H1 (cell line): ENCODE data around the gene TRIM46. TPM values are rescaled to one million over a fixed set of nuclear protein-coding genes. Genes with fewer than 3 reads are reported as not detected.

Experiments
- CTCF ChIA-PET: fragments of 300-600 bp; sonication (Branson Sonifier 250); formaldehyde crosslinking; loops from one replicate; lab custom pipeline; 2021; ENCODE audit not compliant: partially characterized antibody; lab: Charles Lee
- POLR2A ChIA-PET: fragments of 300-600 bp; sonication (Branson Sonifier 250); formaldehyde crosslinking; loops from one replicate; lab custom pipeline; 2021; ENCODE audit warnings: inconsistent platforms; ENCODE audit not compliant: partially characterized antibody; lab: Charles Lee
- DNase-seq, 2 experiments: peaks; one replicate each; pipeline versions ENCODE4 v3.0.0 to v3.0.0-alpha.2; 2010 to 2022; ENCODE audit warnings: low spot score in 2 of 2, low read depth in 1 of 2, mixed read lengths in 1 of 2
- FAIRE-seq: peaks from 2 replicates; lab custom pipeline; 2011; peaks lifted over from hg19 to GRCh38; lab: Jason Lieb, UNC
- H2AFZ ChIP-seq: 2 replicates; pipeline ENCODE4 v1.8.1; 2012; ENCODE audit warnings: low read length, inconsistent platforms
- H2AK5ac ChIP-seq: 2 replicates; pipeline ENCODE4 v1.6.1; 2013; ENCODE audit warnings: low read depth, low read length
- H2BK120ac ChIP-seq: replicated peaks from 2 replicates; pipeline ENCODE3; 2013; ENCODE audit warnings: low read depth, low read length, inconsistent platforms
- H2BK12ac ChIP-seq: 2 replicates; pipeline ENCODE4 v1.6.1; 2013; ENCODE audit warnings: low read depth, low read length
- H2BK15ac ChIP-seq: 2 replicates; pipeline ENCODE4 v1.6.1; 2013; ENCODE audit warnings: low read length
- H2BK20ac ChIP-seq: 2 replicates; pipeline ENCODE4 v1.6.1; 2013; ENCODE audit warnings: low read length
- H2BK5ac ChIP-seq: 2 replicates; pipeline ENCODE4 v1.6.1; 2013; ENCODE audit warnings: low read depth, low read length
- H3K14ac ChIP-seq: 2 replicates; pipeline ENCODE4 v1.6.1; 2013; ENCODE audit warnings: inconsistent platforms; ENCODE audit not compliant: insufficient read length
- H3K18ac ChIP-seq: 2 replicates; pipeline ENCODE4 v1.6.1; 2013; ENCODE audit warnings: low read length; ENCODE audit errors: extremely low read depth
- H3K23ac ChIP-seq: 2 replicates; pipeline ENCODE4 v1.6.1; 2013; ENCODE audit warnings: inconsistent platforms; ENCODE audit not compliant: insufficient read length
- H3K23me2 ChIP-seq: 2 replicates; pipeline ENCODE4 v1.6.1; 2013; ENCODE audit warnings: low read depth, low read length
- H3K27ac ChIP-seq: 2 replicates; pipeline ENCODE4 v1.6.1; 2011; ENCODE audit warnings: low read depth, low read length, inconsistent platforms
- H3K27me3 ChIP-seq, 4 experiments: replicated peaks in 1 of 4; 1 replicate in 1 of 4; 2 replicates in 3 of 4; pipeline versions ENCODE4 v1.6.1 to v1.8.1; 2011 to 2013; ENCODE audit warnings: low read length in 3 of 4, mild to moderate bottlenecking in 3 of 4, inconsistent platforms in 2 of 4, mixed read lengths in 2 of 4, moderate library complexity in 1 of 4; ENCODE audit not compliant: control insufficient read depth in 3 of 4, insufficient read depth in 3 of 4; ENCODE audit errors: extremely low read depth in 1 of 4
- H3K36me3 ChIP-seq, 4 experiments: 2 replicates each; pipeline versions ENCODE4 v1.6.1 to v1.8.1; 2011 to 2013; ENCODE audit warnings: mild to moderate bottlenecking in 4 of 4, low read length in 3 of 4, moderate library complexity in 2 of 4, control low read depth in 1 of 4, inconsistent platforms in 1 of 4; ENCODE audit not compliant: insufficient read depth in 4 of 4, control insufficient read depth in 2 of 4
- H3K4ac ChIP-seq: replicated peaks from 2 replicates; pipeline ENCODE3; 2013; ENCODE audit warnings: low read length, low read depth, mixed read lengths, inconsistent platforms; ENCODE audit not compliant: insufficient read length
- H3K4me1 ChIP-seq, 4 experiments: replicated peaks in 1 of 4; 1 replicate in 1 of 4; 2 replicates in 3 of 4; pipeline versions ENCODE4 v1.6.1 to v1.8.1; 2011 to 2013; ENCODE audit warnings: low read length in 3 of 4, inconsistent platforms in 2 of 4, mixed read lengths in 1 of 4; ENCODE audit not compliant: insufficient read depth in 4 of 4, control insufficient read depth in 3 of 4
- H3K4me2 ChIP-seq, 2 experiments: 2 replicates each; pipeline versions ENCODE4 v1.6.1 to v1.8.1; 2011 to 2013; ENCODE audit warnings: low read depth in 2 of 2, low read length in 2 of 2, control low read depth in 1 of 2, inconsistent platforms in 1 of 2, mild to moderate bottlenecking in 1 of 2; ENCODE audit not compliant: insufficient read depth in 1 of 2
- H3K4me3 ChIP-seq, 4 experiments: fragments of 200-600, 300-600 bp in 1 of 4; sonication (generic), shearing (Covaris generic), sonication (Bioruptor Twin) in 1 of 4; 2 replicates each; pipeline versions ENCODE4 v1.5.1 to v1.8.1; 2011 to 2016; ENCODE audit warnings: low read length in 4 of 4, low read depth in 3 of 4, control low read depth in 2 of 4, inconsistent platforms in 2 of 4, mild to moderate bottlenecking in 2 of 4, mixed read lengths in 1 of 4, moderate library complexity in 1 of 4; ENCODE audit not compliant: insufficient read depth in 2 of 4; ENCODE audit errors: extremely low read depth in 1 of 4
- H3K56ac ChIP-seq: replicated peaks from 2 replicates; pipeline ENCODE3; 2013; ENCODE audit warnings: low read depth, mild to moderate bottlenecking, mixed read lengths, low read length, inconsistent platforms; ENCODE audit not compliant: insufficient read length
- H3K79me1 ChIP-seq: 2 replicates; pipeline ENCODE4 v1.6.1; 2013; ENCODE audit warnings: low read depth, low read length, control low read depth
- H3K79me2 ChIP-seq, 2 experiments: 2 replicates each; pipeline versions ENCODE4 v1.6.1 to v1.8.1; 2012 to 2013; ENCODE audit warnings: low read length in 2 of 2, mild to moderate bottlenecking in 2 of 2, inconsistent platforms in 1 of 2; ENCODE audit not compliant: insufficient read depth in 2 of 2, control insufficient read depth in 1 of 2
- H3K9ac ChIP-seq, 4 experiments: replicated peaks in 1 of 4; 1 replicate in 1 of 4; 2 replicates in 3 of 4; pipeline versions ENCODE4 v1.6.1 to v1.8.1; 2011 to 2013; ENCODE audit warnings: low read depth in 3 of 4, low read length in 3 of 4, control low read depth in 2 of 4, mild to moderate bottlenecking in 2 of 4, moderate library complexity in 2 of 4, inconsistent platforms in 1 of 4; ENCODE audit errors: extremely low read depth in 1 of 4
- H3K9me3 ChIP-seq, 2 experiments: 2 replicates each; pipeline versions ENCODE4 v1.6.1 to v1.8.1; 2012 to 2013; ENCODE audit warnings: mild to moderate bottlenecking in 2 of 2, moderate library complexity in 2 of 2, control low read depth in 1 of 2, inconsistent platforms in 1 of 2, low read depth in 1 of 2, low read length in 1 of 2, mixed read lengths in 1 of 2; ENCODE audit not compliant: insufficient read depth in 2 of 2
- H4K20me1 ChIP-seq, 2 experiments: replicated peaks in 1 of 2; 2 replicates each; pipeline versions ENCODE3 to v1.8.1; 2011 to 2013; ENCODE audit warnings: inconsistent platforms in 2 of 2, low read length in 2 of 2, mild to moderate bottlenecking in 1 of 2; ENCODE audit not compliant: insufficient read depth in 2 of 2, control insufficient read depth in 1 of 2
- H4K5ac ChIP-seq: 2 replicates; pipeline ENCODE4 v1.6.1; 2013; ENCODE audit warnings: low read length, low read depth, mixed read lengths, inconsistent platforms; ENCODE audit not compliant: insufficient read length
- H4K8ac ChIP-seq: 2 replicates; pipeline ENCODE4 v1.8.0; 2013; ENCODE audit warnings: mild to moderate bottlenecking, moderate library complexity, low read length, inconsistent platforms; ENCODE audit not compliant: insufficient read depth; ENCODE audit errors: extremely low read depth
- H4K91ac ChIP-seq: replicated peaks from 2 replicates; pipeline ENCODE3; 2013; ENCODE audit warnings: low read length, mixed read lengths, inconsistent platforms; ENCODE audit not compliant: insufficient read length
- ASH2L ChIP-seq: fragments of 200-600, 300-600 bp; sonication (generic); IDR thresholded peaks from one replicate; pipeline ENCODE4 v1.7.1; 2017; ENCODE audit warnings: low read length
- FOSL1 ChIP-seq: IDR thresholded peaks from 2 replicates; pipeline ENCODE4 v1.6.1; 2011; ENCODE audit warnings: mild to moderate bottlenecking, low read depth, low read length, moderate library complexity; ENCODE audit not compliant: insufficient read depth
- GABPA ChIP-seq: IDR thresholded peaks from 2 replicates; pipeline ENCODE4 v1.6.1; 2011; ENCODE audit warnings: mild to moderate bottlenecking, low read length, moderate library complexity, borderline replicate concordance; ENCODE audit not compliant: insufficient read depth
- GTF2F1 ChIP-seq: IDR thresholded peaks from 2 replicates; pipeline ENCODE4 v1.6.1; 2012; ENCODE audit warnings: low read depth, low read length, improper control_type of control experiment, borderline replicate concordance
- JUND ChIP-seq: IDR thresholded peaks from 2 replicates; pipeline ENCODE4 v1.6.1; 2011; ENCODE audit warnings: mild to moderate bottlenecking, improper control_type of control experiment, low read length
- POU5F1 ChIP-seq: IDR thresholded peaks from 2 replicates; pipeline ENCODE4 v1.6.1; 2011; ENCODE audit warnings: low read depth, mild to moderate bottlenecking, low read length, moderate library complexity
- SIX5 ChIP-seq: IDR thresholded peaks from 2 replicates; pipeline ENCODE4 v1.6.1; 2011; ENCODE audit warnings: mild to moderate bottlenecking, low read depth, low read length
- SP1 ChIP-seq: IDR thresholded peaks from 2 replicates; pipeline ENCODE4 v1.6.1; 2011; ENCODE audit warnings: low read depth, low read length
- SRF ChIP-seq: IDR thresholded peaks from 2 replicates; pipeline ENCODE4 v1.6.1; 2011; ENCODE audit warnings: mild to moderate bottlenecking, low read depth, low read length, moderate library complexity
- TCF12 ChIP-seq: IDR thresholded peaks from 2 replicates; pipeline ENCODE4 v1.6.1; 2011; ENCODE audit warnings: low read depth, mild to moderate bottlenecking, low read length
- WGBS, 2 experiments: shearing (Covaris generic) in 1 of 2; methylation state at CpG; one replicate each; pipeline versions ENCODE4 v1.1.6 to v1.1.7; 2013 to 2015; ENCODE audit warnings: low lambda C conversion rate in 2 of 2, mixed read lengths in 2 of 2, inconsistent platforms in 1 of 2, low coverage in 1 of 2, missing lambda C conversion rate in 1 of 2; ENCODE audit not compliant: insufficient replicate concordance in 2 of 2, insufficient coverage in 1 of 2, insufficient read length in 1 of 2; ENCODE audit errors: extremely low coverage in 1 of 2, missing lambda C conversion rate in 1 of 2; 5-methylcytosine and 5-hydroxymethylcytosine counted together
- polyA plus RNA-seq, 7 experiments: library from polyadenylated mRNA; depleted of rRNA in 3 of 7; stranded (reverse) in 5 of 7; unstranded in 2 of 7; fragments of >200 nt in 5 of 7; fragments of 200-250 nt in 2 of 7; gene quantifications; 1 replicate in 5 of 7; 2 replicates in 1 of 7; 4 replicates in 1 of 7; pipeline versions ENCODE4 v1.2.1 to v1.2.3, GENCODE V29; 2011 to 2013; ENCODE audit warnings: missing spikeins in 2 of 7, mixed read lengths in 2 of 7
- total RNA-seq: library from RNA; stranded (reverse); fragmentation: NEBNext Ultra II Directional; extraction: Animal tissue kit (Norgen Biotek cat#: 25700); gene quantifications from 2 replicates; pipeline ENCODE4 v1.2.1, GENCODE V29; 2021
- TF ChIP-seq, protein P1 (sequence below): IDR thresholded peaks from 2 replicates; pipeline ENCODE4 v1.6.1; 2012; ENCODE audit warnings: inconsistent platforms

The TRIM46 gene
- total and polyA plus RNA-seq, 2 of the 8 experiments (the other 6 are each of a cell fraction or from before 2014, with no cell fraction given), result 15.5 to 21.6 TPM

GRCh38 chr1:155177918-155178281 is 4.3 kb downstream of the TRIM46 start:
- Histone ChIP-seq H3K4ac (no peak overlapping the region), H4K20me1 (peaks cover 8 to 10% of the 10 kb centered on the region in 2 experiments), H3K27me3 (no peaks in the 10 kb centered on the region), H3K4me1 (peaks cover 0 to 21% (median 8%) of the 10 kb centered on the region in 4 experiments; a peak in 5 of 7 replicates), H3K18ac (no peak overlapping the region), H4K8ac (no peak overlapping the region), H2BK5ac (no peak overlapping the region), H4K5ac (no peak overlapping the region), H3K4me2 (no peak overlapping the region), H3K79me1 (no peaks in the 10 kb centered on the region; the same call in 1 of the 2 replicates), H2AK5ac (no peak overlapping the region), H2BK15ac (no peak overlapping the region), H3K56ac (no peak overlapping the region), H2BK120ac (no peak overlapping the region), H3K23me2 (peaks cover 10% of the 10 kb centered on the region; the same call in 1 of the 2 replicates), H3K9me3 (no peaks in the 10 kb centered on the region), H3K36me3 (peaks cover 15 to 45% (median 30%) of the 10 kb centered on the region in 4 experiments), H3K14ac (no peak overlapping the region), H3K4me3 (no peak overlapping the region), H2BK20ac (no peak overlapping the region), H2BK12ac (no peak overlapping the region), H3K27ac (no peak overlapping the region), H3K79me2 (peaks cover 0 to 4% of the 10 kb centered on the region in 2 experiments; a peak in 1 of 4 replicates), H3K9ac (no peak overlapping the region; a peak in 1 of 7 replicates), H3K23ac (no peak overlapping the region), H4K91ac (no peak overlapping the region), H2AFZ (no peak overlapping the region)
- CTCF ChIA-PET, result interaction anchor here (0.5 to 7.9 kb wide), 14 partner anchors 9 to 158 kb away, joined by 3 to 107 read pairs (median 4); partner anchors contain the start of gene SCAMP3
- FAIRE-seq, result no peak
- no peak for TF ChIP-seq ASH2L
- TF ChIP-seq SRF, result no peak
- TF ChIP-seq, protein P1, sequence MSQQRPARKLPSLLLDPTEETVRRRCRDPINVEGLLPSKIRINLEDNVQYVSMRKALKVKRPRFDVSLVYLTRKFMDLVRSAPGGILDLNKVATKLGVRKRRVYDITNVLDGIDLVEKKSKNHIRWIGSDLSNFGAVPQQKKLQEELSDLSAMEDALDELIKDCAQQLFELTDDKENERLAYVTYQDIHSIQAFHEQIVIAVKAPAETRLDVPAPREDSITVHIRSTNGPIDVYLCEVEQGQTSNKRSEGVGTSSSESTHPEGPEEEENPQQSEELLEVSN, result no peak
- no peak for TF ChIP-seq TCF12
- no peak for TF ChIP-seq GTF2F1
- TF ChIP-seq SIX5, result no peak
- TF ChIP-seq JUND, result no peak
- no peak for TF ChIP-seq FOSL1
- TF ChIP-seq GABPA, result no peak
- TF ChIP-seq POU5F1, result no peak
- no peak for TF ChIP-seq SP1
- POLR2A ChIA-PET, result interaction anchor here (1.6 to 20.5 kb wide), 4 partner anchors 9 to 49 kb away, joined by 3 to 512 read pairs (median 10); partner anchors contain the start of genes MTX1 and THBS3
- 97% methylated on average over 9 of the region's 9 CpGs; no CpG with 5 or more reads in 1 of the 2 experiments for WGBS, 2 experiments
- no peak for DNase-seq
